Osteoblast (primary cell): ENCODE results near the gene LRCH3. TPM values are rescaled to one million over a fixed set of nuclear protein-coding genes. Genes with fewer than 3 reads are reported as not detected.

Experiments used
- DNase-seq: peaks from one replicate; pipeline ENCODE4 v3.0.0; 2011; ENCODE audit warnings: low spot score, mixed read lengths; ENCODE audit not compliant: insufficient read length; ENCODE audit errors: missing footprints
- H2AFZ ChIP-seq: 2 replicates; pipeline ENCODE4 v1.6.0; 2011; ENCODE audit warnings: mild to moderate bottlenecking, low read length
- H3K27ac ChIP-seq: 2 replicates; pipeline ENCODE4 v1.5.1; 2011; ENCODE audit warnings: mild to moderate bottlenecking, low read depth, low read length, moderate library complexity
- H3K27me3 ChIP-seq: 2 replicates; pipeline ENCODE4 v1.6.0; 2012; ENCODE audit warnings: mild to moderate bottlenecking, control low read depth, inconsistent platforms, low read length, moderate library complexity; ENCODE audit not compliant: insufficient read depth
- H3K36me3 ChIP-seq: 2 replicates; pipeline ENCODE4 v1.5.1; 2011; ENCODE audit warnings: mild to moderate bottlenecking, low read length, control low read depth, moderate library complexity; ENCODE audit not compliant: insufficient read depth
- H3K4me1 ChIP-seq: 2 replicates; pipeline ENCODE4 v1.5.1; 2011; ENCODE audit warnings: mild to moderate bottlenecking, low read length, control low read depth, moderate library complexity; ENCODE audit not compliant: insufficient read depth
- H3K4me2 ChIP-seq: 2 replicates; pipeline ENCODE4 v1.6.0; 2011; ENCODE audit warnings: mild to moderate bottlenecking, low read length; ENCODE audit not compliant: insufficient read depth
- H3K4me3 ChIP-seq: fragments of 200-600 bp; sonication (generic); 3 replicates; pipeline ENCODE4 v1.5.1; 2012; ENCODE audit warnings: mild to moderate bottlenecking, low read length, inconsistent platforms; ENCODE audit not compliant: insufficient read depth
- H3K79me2 ChIP-seq: 2 replicates; pipeline ENCODE4 v1.6.0; 2012; ENCODE audit warnings: mild to moderate bottlenecking, low read length, control low read depth, inconsistent platforms; ENCODE audit not compliant: insufficient read depth
- H3K9me3 ChIP-seq: 2 replicates; pipeline ENCODE4 v1.5.1; 2011; ENCODE audit warnings: low read depth, low read length, control low read depth
- H4K20me1 ChIP-seq: 2 replicates; pipeline ENCODE4 v1.6.0; 2012; ENCODE audit warnings: mild to moderate bottlenecking, low read length, control low read depth; ENCODE audit not compliant: insufficient read depth
- CTCF ChIP-seq: IDR thresholded peaks from 2 replicates; pipeline ENCODE4 v1.5.1; 2011; ENCODE audit warnings: mild to moderate bottlenecking, low read depth, low read length, moderate library complexity; ENCODE audit errors: extremely low read depth
- total RNA-seq: library from RNA; depleted of rRNA; stranded (reverse); fragments of >200 nt; gene quantifications from 2 replicates; pipeline ENCODE4 v1.2.3, GENCODE V29; 2012

LRCH3 gene
- total RNA-seq, 1 donor, result 91.6 TPM

GRCh38 chr3:197878427-197878826 is 87.4 kb downstream of the LRCH3 start:
- Histone ChIP-seq H3K4me2 (peak overlapping the region; percentile 80), H3K9me3 (no peaks in the 10 kb centered on the region), H3K4me1 (peaks cover 14% of the 10 kb centered on the region), H3K27ac (peak overlapping the region; percentile 85), H4K20me1 (no peaks in the 10 kb centered on the region), H3K36me3 (peaks cover 29% of the 10 kb centered on the region), H3K27me3 (no peaks in the 10 kb centered on the region), H3K79me2 (peaks cover 2% of the 10 kb centered on the region), H2AFZ (no peak overlapping the region), H3K4me3 (peak overlapping the region; percentile 50)
- TF ChIP-seq CTCF, result no peak
- DNase-seq, result peak; percentile 71

GRCh38 chr3:197880491-197881269 is 89.6 kb downstream of the LRCH3 start:
- DNase-seq, result peak; percentile 79
- no peak overlapping the region for H3K4me3 ChIP-seq
- H3K36me3 ChIP-seq, result peaks cover 31% of the 10 kb centered on the region
- H3K4me2 ChIP-seq, result no peak overlapping the region
- H3K79me2 ChIP-seq, result peaks cover 2% of the 10 kb centered on the region
- H3K9me3 ChIP-seq, result no peaks in the 10 kb centered on the region
- no peak overlapping the region for H2AFZ ChIP-seq
- no peaks in the 10 kb centered on the region for H4K20me1 ChIP-seq
- H3K27me3 ChIP-seq, result no peaks in the 10 kb centered on the region
- H3K27ac ChIP-seq, result no peak overlapping the region
- no peak for TF ChIP-seq CTCF
- H3K4me1 ChIP-seq, result peaks cover 14% of the 10 kb centered on the region

DNA sequence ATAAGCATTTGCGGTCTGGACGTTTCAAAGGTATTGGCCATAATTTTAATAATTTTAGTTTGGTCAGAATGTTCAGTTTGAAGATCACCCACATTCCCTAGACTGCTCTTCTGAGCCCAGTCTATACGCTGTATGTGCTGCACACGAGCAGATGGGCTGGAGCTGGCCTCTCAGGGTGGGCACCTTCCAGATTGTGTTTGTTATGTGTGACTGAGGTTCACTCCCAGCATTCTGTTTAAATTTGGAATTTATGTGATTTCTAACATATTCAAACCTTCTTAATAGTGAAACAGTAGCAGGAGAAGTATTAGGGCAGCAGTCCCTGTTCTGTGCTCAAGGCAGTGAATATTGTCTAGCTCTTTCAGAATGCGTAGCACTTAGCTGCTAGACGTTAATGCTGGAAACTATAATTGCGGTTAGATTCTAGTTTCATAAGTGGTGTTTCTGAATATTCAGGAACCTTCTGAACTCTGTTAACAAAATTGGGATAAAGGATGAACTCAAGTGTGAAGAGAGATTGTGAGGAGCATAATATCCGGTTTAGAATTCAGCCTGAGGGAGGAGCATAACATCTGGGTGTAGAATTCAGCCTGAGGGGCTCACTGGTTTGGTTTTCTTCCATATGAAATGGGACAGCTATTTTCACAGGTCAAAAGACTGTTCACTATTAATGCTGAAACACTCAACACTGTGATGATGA is 90.4 kb downstream of the LRCH3 start:
- no peaks in the 10 kb centered on the region for H4K20me1 ChIP-seq
- DNase-seq, result peak; percentile 61
- no peaks in the 10 kb centered on the region for H3K9me3 ChIP-seq
- peaks cover 30% of the 10 kb centered on the region for H3K36me3 ChIP-seq
- H3K4me3 ChIP-seq, result no peak overlapping the region
- TF ChIP-seq CTCF, result no peak
- H3K27ac ChIP-seq, result no peak overlapping the region
- H3K79me2 ChIP-seq, result peaks cover 2% of the 10 kb centered on the region
- H3K4me2 ChIP-seq, result no peak overlapping the region
- H2AFZ ChIP-seq, result no peak overlapping the region
- peaks cover 14% of the 10 kb centered on the region for H3K4me1 ChIP-seq
- H3K27me3 ChIP-seq, result no peaks in the 10 kb centered on the region

DNA sequence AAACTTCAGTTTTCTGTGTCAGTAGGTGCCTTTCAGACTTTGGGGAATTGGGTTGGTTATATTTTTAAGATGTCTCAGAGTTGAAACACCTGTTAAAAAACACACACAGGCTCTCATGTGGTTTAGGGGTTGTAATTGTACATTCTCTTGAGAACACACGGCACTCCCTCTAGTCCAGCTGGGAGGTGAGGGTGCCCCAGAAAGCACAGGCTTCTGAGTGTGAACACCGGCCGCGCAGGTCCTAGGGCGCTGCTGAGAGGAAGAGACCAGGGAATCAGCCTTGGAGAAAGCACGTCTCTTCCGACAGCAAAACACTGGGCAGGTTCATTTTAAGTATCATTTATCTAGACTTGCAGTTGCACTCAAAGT is 90.9 kb downstream of the LRCH3 start:
- Histone ChIP-seq H4K20me1 (no peaks in the 10 kb centered on the region), H3K4me1 (peaks cover 14% of the 10 kb centered on the region)
- DNase-seq, result no peak

More for the DNA sequence above, 90.9 kb downstream of the LRCH3 start:
- Histone ChIP-seq H3K9me3 (no peaks in the 10 kb centered on the region), H3K79me2 (peaks cover 2% of the 10 kb centered on the region), H3K36me3 (peaks cover 30% of the 10 kb centered on the region), H2AFZ (no peak overlapping the region), H3K27me3 (no peaks in the 10 kb centered on the region), H3K4me3 (no peak overlapping the region), H3K4me2 (no peak overlapping the region), H3K27ac (no peak overlapping the region)
- no peak for TF ChIP-seq CTCF
